IMR-90 (cell line): ENCODE data around the gene TNF. TPM values are rescaled to one million over a fixed set of nuclear protein-coding genes. Genes with fewer than 3 reads are reported as not detected.

Experiments
- ATAC-seq: fragments of 200-7000 bp; cut with Tn5 transposase; 2 replicates; pipeline ENCODE4 v1.9.1; 2020; ENCODE audit warnings: low read depth, mild to moderate bottlenecking, moderate library complexity
- BruUV-seq: library from RNA; stranded (reverse); fragments of 400-500 nt; replicated peaks from 2 replicates; lab custom pipeline; 2021; lab: Mats Ljungman, UMichigan
- CTCF ChIA-PET: fragments of 300-600 bp; formaldehyde crosslinking; extraction: SDS; loops from one replicate; lab custom pipeline; 2021; ENCODE audit warnings: antibody characterized with exemption; lab: Yijun Ruan, JAX
- POLR2A ChIA-PET: fragments of 300-600 bp; sonication (Branson Sonifier 250); formaldehyde crosslinking; loops from one replicate; lab custom pipeline; 2022; ENCODE audit warnings: antibody characterized with exemption; ENCODE audit not compliant: unreplicated experiment; lab: Charles Lee
- DNase-seq: peaks from one replicate; pipeline ENCODE4 v3.0.0; 2013
- H2AFZ ChIP-seq: replicated peaks from 2 replicates; pipeline ENCODE3; 2013; ENCODE audit warnings: low read length, mild to moderate bottlenecking; ENCODE audit not compliant: poor library complexity
- H2AK5ac ChIP-seq: 2 replicates; pipeline ENCODE4 v1.6.1; 2013; ENCODE audit warnings: low read depth, low read length, inconsistent platforms
- H2AK9ac ChIP-seq: replicated peaks from 2 replicates; pipeline ENCODE3; 2013; ENCODE audit warnings: mild to moderate bottlenecking, low read depth, low read length, moderate library complexity; ENCODE audit not compliant: poor library complexity
- H2BK120ac ChIP-seq: 2 replicates; pipeline ENCODE4 v1.6.1; 2013; ENCODE audit warnings: low read depth, low read length, inconsistent platforms
- H2BK15ac ChIP-seq: 3 replicates; pipeline ENCODE4 v1.6.1; 2013; ENCODE audit warnings: low read depth, low read length, inconsistent platforms
- H2BK20ac ChIP-seq: 2 replicates; pipeline ENCODE4 v1.6.1; 2013; ENCODE audit warnings: low read depth, mild to moderate bottlenecking, inconsistent platforms, low read length, moderate library complexity
- H2BK5ac ChIP-seq: 2 replicates; pipeline ENCODE4 v1.6.1; 2013; ENCODE audit warnings: mild to moderate bottlenecking, low read depth, low read length, inconsistent platforms; ENCODE audit not compliant: poor library complexity, severe bottlenecking
- H3K14ac ChIP-seq: replicated peaks from 2 replicates; pipeline ENCODE4 v1.6.1; 2013; ENCODE audit warnings: low read depth, low read length, inconsistent platforms
- H3K18ac ChIP-seq: 2 replicates; pipeline ENCODE4 v1.6.1; 2013; ENCODE audit warnings: low read depth, low read length, control low read depth
- H3K23ac ChIP-seq: 2 replicates; pipeline ENCODE4 v1.6.1; 2013; ENCODE audit warnings: low read depth, low read length, inconsistent platforms
- H3K27ac ChIP-seq: 2 replicates; pipeline ENCODE4 v1.5.1; 2013; ENCODE audit warnings: mild to moderate bottlenecking, control low read depth, low read length; ENCODE audit not compliant: insufficient read depth
- H3K27me3 ChIP-seq: 2 replicates; pipeline ENCODE4 v1.6.1; 2013; ENCODE audit warnings: low read length; ENCODE audit not compliant: control insufficient read depth, insufficient read depth
- H3K36me3 ChIP-seq: 2 replicates; pipeline ENCODE4 v1.6.1; 2013; ENCODE audit warnings: low read length, mixed read lengths; ENCODE audit not compliant: control insufficient read depth, insufficient read depth
- H3K4ac ChIP-seq: 2 replicates; pipeline ENCODE4 v1.6.1; 2013; ENCODE audit warnings: low read depth, low read length, inconsistent platforms
- H3K4me1 ChIP-seq: 2 replicates; pipeline ENCODE4 v1.6.1; 2013; ENCODE audit warnings: low read length, mixed read lengths; ENCODE audit not compliant: control insufficient read depth, insufficient read depth
- H3K4me2 ChIP-seq: 2 replicates; pipeline ENCODE4 v1.6.1; 2013; ENCODE audit warnings: low read depth, mild to moderate bottlenecking, control low read depth, low read length, moderate library complexity
- H3K4me3 ChIP-seq: 2 replicates; pipeline ENCODE4 v1.5.1; 2013; ENCODE audit warnings: low read depth, mild to moderate bottlenecking, control low read depth, low read length, moderate library complexity; ENCODE audit not compliant: insufficient read depth
- H3K56ac ChIP-seq: 2 replicates; pipeline ENCODE4 v1.6.1; 2013; ENCODE audit warnings: low read length, inconsistent platforms; ENCODE audit not compliant: insufficient read depth; ENCODE audit errors: extremely low read depth
- H3K79me1 ChIP-seq, 2 experiments: 2 replicates each; pipeline ENCODE4 v1.6.1; 2013; ENCODE audit warnings: low read length in 2 of 2, inconsistent platforms in 1 of 2, low read depth in 1 of 2
- H3K9ac ChIP-seq: 2 replicates; pipeline ENCODE4 v1.6.1; 2013; ENCODE audit warnings: low read depth, low read length, control low read depth
- H3K9me1 ChIP-seq: 2 replicates; pipeline ENCODE4 v1.6.1; 2013; ENCODE audit warnings: low read length, inconsistent platforms; ENCODE audit not compliant: insufficient read depth
- H3K9me3 ChIP-seq: 2 replicates; pipeline ENCODE4 v1.6.1; 2013; ENCODE audit warnings: low read length; ENCODE audit not compliant: control insufficient read depth, insufficient read depth
- H4K20me1 ChIP-seq: 2 replicates; pipeline ENCODE4 v1.6.1; 2013; ENCODE audit warnings: low read length, inconsistent platforms; ENCODE audit not compliant: insufficient read depth
- H4K5ac ChIP-seq: 2 replicates; pipeline ENCODE4 v1.6.1; 2013; ENCODE audit warnings: mild to moderate bottlenecking, low read depth, low read length, control low read depth
- H4K8ac ChIP-seq, 2 experiments: 2 replicates each; pipeline ENCODE4 v1.6.1; 2013; ENCODE audit warnings: low read depth in 2 of 2, low read length in 2 of 2, control low read depth in 1 of 2, inconsistent platforms in 1 of 2
- H4K91ac ChIP-seq: 2 replicates; pipeline ENCODE4 v1.6.1; 2013; ENCODE audit warnings: low read depth, low read length, inconsistent platforms; ENCODE audit not compliant: insufficient read depth
- CEBPB ChIP-seq: IDR thresholded peaks from 2 replicates; pipeline ENCODE4 v1.6.1; 2012; ENCODE audit warnings: low read depth, low read length, improper control_type of control experiment
- FOS ChIP-seq: fragments of 150-350 bp; IDR thresholded peaks from 2 replicates; pipeline ENCODE4 v1.6.1; 2016; ENCODE audit warnings: low read depth, low read length
- MAFK ChIP-seq: IDR thresholded peaks from 2 replicates; pipeline ENCODE4 v1.6.1; 2012; ENCODE audit warnings: low read depth, low read length, improper control_type of control experiment
- MAZ ChIP-seq: IDR thresholded peaks from 2 replicates; pipeline ENCODE4 v1.6.1; 2012; ENCODE audit warnings: low read depth, mild to moderate bottlenecking, low read length, improper control_type of control experiment, moderate library complexity, borderline replicate concordance
- MXI1 ChIP-seq: IDR thresholded peaks from 2 replicates; pipeline ENCODE4 v1.6.1; 2012; ENCODE audit warnings: low read depth, mild to moderate bottlenecking, low read length, moderate library complexity, borderline replicate concordance
- RCOR1 ChIP-seq: IDR thresholded peaks from 2 replicates; pipeline ENCODE4 v1.6.1; 2012; ENCODE audit warnings: mild to moderate bottlenecking, low read length, improper control_type of control experiment; ENCODE audit not compliant: insufficient replicate concordance
- SMC3 ChIP-seq: fragments of 150-350 bp; IDR thresholded peaks from 2 replicates; pipeline ENCODE4 v1.6.1; 2016; ENCODE audit warnings: low read depth, mild to moderate bottlenecking, antibody characterized with exemption, low read length, moderate library complexity
- WGBS, 2 experiments: methylation state at CpG; one replicate each; pipeline versions ENCODE4 v1.1.5 to v1.1.7; 2013; ENCODE audit warnings: missing lambda C conversion rate in 2 of 2; ENCODE audit not compliant: insufficient read length in 1 of 2; ENCODE audit errors: extremely low coverage in 2 of 2; 5-methylcytosine and 5-hydroxymethylcytosine counted together
- dilution Hi-C: fragments of 300-500 bp; cut with HindIII; formaldehyde crosslinking; loops from one replicate; pipeline ENCODE4 v1.14.3; 2018; ENCODE audit warnings: low sequenced_read_pairs; ENCODE audit not compliant: unreplicated experiment
- in situ Hi-C: fragments of 300-500 bp; cut with MboI; formaldehyde crosslinking; loops from 3 replicates; pipeline ENCODE4 v1.14.3; 2019; ENCODE audit warnings: low sequenced_read_pairs, inconsistent platforms, mixed read lengths
- intact Hi-C: fragments of 100-400 bp; cut with micrococcal nuclease; formaldehyde crosslinking; loops from 2 replicates; pipeline ENCODE4 v1.10.0; 2022
- polyA plus RNA-seq, 3 experiments: library from polyadenylated mRNA; depleted of rRNA; stranded (reverse); fragments of >200 nt; gene quantifications; 2 replicates each; pipeline ENCODE4 v1.2.3, GENCODE V29; 2012; ENCODE audit warnings: low replicate concordance in 1 of 3
- total RNA-seq: library from RNA; depleted of rRNA; stranded (reverse); fragments of >200 nt; gene quantifications from 2 replicates; pipeline ENCODE4 v1.2.3, GENCODE V29; 2012
- TF ChIP-seq, protein P1 (sequence below): conservative IDR thresholded peaks from 2 replicates; pipeline ENCODE4 v1.5.1; 2012; ENCODE audit warnings: mild to moderate bottlenecking, low read depth, low read length, improper control_type of control experiment
- TF ChIP-seq, protein P2 (sequence below): fragments of 150-350 bp; IDR thresholded peaks from 2 replicates; pipeline ENCODE4 v1.6.1; 2016; ENCODE audit warnings: low read depth, mild to moderate bottlenecking, low read length, moderate library complexity, borderline replicate concordance

TNF gene
- total and polyA plus RNA-seq, 2 of the 4 experiments (the other 2 are of a cell fraction): not detected

DNA sequence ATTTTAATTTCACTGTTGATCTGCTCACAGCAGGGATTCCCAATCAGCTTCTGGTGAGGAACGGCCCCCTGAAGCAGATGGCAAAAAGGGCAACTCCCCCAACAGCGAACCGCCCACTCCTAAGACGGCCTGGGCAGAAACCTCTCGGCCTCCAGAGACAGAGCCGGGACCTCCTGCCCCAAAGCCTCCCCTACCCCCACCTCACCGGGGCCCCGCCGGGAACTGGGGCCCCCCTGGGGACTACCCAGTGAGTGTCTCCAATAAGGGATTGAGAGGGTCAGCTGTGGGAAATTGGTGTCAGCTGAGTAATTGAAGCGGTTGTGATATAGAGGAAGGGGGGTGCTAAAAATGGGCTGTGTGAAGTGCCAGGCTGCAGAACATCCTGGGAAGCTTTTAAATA lies 51.6 kb downstream of the TNF start:
- Histone ChIP-seq H4K20me1 (peaks cover 45% of the 10 kb centered on the region), H3K23ac (no peak overlapping the region), H3K14ac (no peak overlapping the region), H2AK5ac (no peak overlapping the region), H2AK9ac (no peak overlapping the region), H3K27me3 (no peaks in the 10 kb centered on the region), H3K9ac (no peak overlapping the region), H2BK5ac (no peak overlapping the region), H2BK120ac (no peak overlapping the region), H2BK15ac (no peak overlapping the region), H3K4me3 (no peak overlapping the region), H3K4ac (no peak overlapping the region), H3K79me1 (peaks cover 26 to 71% of the 10 kb centered on the region in 2 experiments), H2BK20ac (no peak overlapping the region), H3K9me3 (no peaks in the 10 kb centered on the region), H4K91ac (no peak overlapping the region), H3K56ac (no peak overlapping the region), H3K4me1 (no peaks in the 10 kb centered on the region), H3K4me2 (no peak overlapping the region), H3K27ac (no peak overlapping the region), H3K18ac (no peak overlapping the region), H3K36me3 (peaks cover 87% of the 10 kb centered on the region), H2AFZ (no peak overlapping the region), H4K8ac (no peak overlapping the region), H4K5ac (no peak overlapping the region), H3K9me1 (peaks cover 6% of the 10 kb centered on the region)
- dilution Hi-C loops (no loop called here), intact Hi-C loops (no loop called here), in situ Hi-C loops (no loop called here)
- no TSS peak for BruUV-seq
- POLR2A ChIA-PET: interaction anchor here (0.6 kb wide), 1 partner anchor 182 kb away, joined by 3 read pairs; no protein-coding TSS in a partner anchor
- ATAC-seq (no peak), DNase-seq (no peak)
- no CpG with 5 or more reads among the region's 10 CpGs for WGBS, 2 experiments
- CTCF ChIA-PET: no interaction called here
- TF ChIP-seq CEBPB: no peak
- TF ChIP-seq, protein P1, sequence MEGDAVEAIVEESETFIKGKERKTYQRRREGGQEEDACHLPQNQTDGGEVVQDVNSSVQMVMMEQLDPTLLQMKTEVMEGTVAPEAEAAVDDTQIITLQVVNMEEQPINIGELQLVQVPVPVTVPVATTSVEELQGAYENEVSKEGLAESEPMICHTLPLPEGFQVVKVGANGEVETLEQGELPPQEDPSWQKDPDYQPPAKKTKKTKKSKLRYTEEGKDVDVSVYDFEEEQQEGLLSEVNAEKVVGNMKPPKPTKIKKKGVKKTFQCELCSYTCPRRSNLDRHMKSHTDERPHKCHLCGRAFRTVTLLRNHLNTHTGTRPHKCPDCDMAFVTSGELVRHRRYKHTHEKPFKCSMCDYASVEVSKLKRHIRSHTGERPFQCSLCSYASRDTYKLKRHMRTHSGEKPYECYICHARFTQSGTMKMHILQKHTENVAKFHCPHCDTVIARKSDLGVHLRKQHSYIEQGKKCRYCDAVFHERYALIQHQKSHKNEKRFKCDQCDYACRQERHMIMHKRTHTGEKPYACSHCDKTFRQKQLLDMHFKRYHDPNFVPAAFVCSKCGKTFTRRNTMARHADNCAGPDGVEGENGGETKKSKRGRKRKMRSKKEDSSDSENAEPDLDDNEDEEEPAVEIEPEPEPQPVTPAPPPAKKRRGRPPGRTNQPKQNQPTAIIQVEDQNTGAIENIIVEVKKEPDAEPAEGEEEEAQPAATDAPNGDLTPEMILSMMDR: no peak
- TF ChIP-seq MAZ: no peak
- TF ChIP-seq, protein P2, sequence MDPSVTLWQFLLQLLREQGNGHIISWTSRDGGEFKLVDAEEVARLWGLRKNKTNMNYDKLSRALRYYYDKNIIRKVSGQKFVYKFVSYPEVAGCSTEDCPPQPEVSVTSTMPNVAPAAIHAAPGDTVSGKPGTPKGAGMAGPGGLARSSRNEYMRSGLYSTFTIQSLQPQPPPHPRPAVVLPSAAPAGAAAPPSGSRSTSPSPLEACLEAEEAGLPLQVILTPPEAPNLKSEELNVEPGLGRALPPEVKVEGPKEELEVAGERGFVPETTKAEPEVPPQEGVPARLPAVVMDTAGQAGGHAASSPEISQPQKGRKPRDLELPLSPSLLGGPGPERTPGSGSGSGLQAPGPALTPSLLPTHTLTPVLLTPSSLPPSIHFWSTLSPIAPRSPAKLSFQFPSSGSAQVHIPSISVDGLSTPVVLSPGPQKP: no peak
- TF ChIP-seq FOS: no peak
- no peak for TF ChIP-seq MAFK
- no peak for TF ChIP-seq SMC3
- TF ChIP-seq RCOR1: no peak
- no peak for TF ChIP-seq MXI1
